Activated CD4-positive, alpha-beta T cell treated with anti-CD3 and anti-CD28 coated beads for 24 hours (primary cell): Measurements from ENCODE around the gene CASKIN1.

ENCODE experiments used
- DNase-seq, 2 donors: peaks; one replicate each; pipeline ENCODE4 v3.0.0-alpha.2; 2020; ENCODE audit warnings: low read depth in 2 of 2

The CASKIN1 gene

GRCh38 chr16:2177561-2177960, 18.8 kb downstream of the CASKIN1 start:
- DNase-seq = no peak

- no peak for DNase-seq
Observed at GRCh38 chr16:2177101-2177500, 19.3 kb downstream of the CASKIN1 start.

GRCh38 chr16:2176047-2176446, 20.4 kb downstream of the CASKIN1 start:
- DNase-seq = no peak

GRCh38 chr16:2175454-2175853, 21.0 kb downstream of the CASKIN1 start:
- no peak for DNase-seq

GRCh38 chr16:2174396-2175131, 21.8 kb downstream of the CASKIN1 start:
- no peak for DNase-seq

GRCh38 chr16:2173916-2174315, 22.5 kb downstream of the CASKIN1 start:
- no peak for DNase-seq

GRCh38 chr16:2173366-2173765, 23.0 kb downstream of the CASKIN1 start:
- DNase-seq = no peak

- no peak for DNase-seq
Observed at GRCh38 chr16:2172688-2173335, 23.6 kb downstream of the CASKIN1 start.

GRCh38 chr16:2171601-2172178, 24.7 kb downstream of the CASKIN1 start:
- no peak for DNase-seq

- DNase-seq = no peak
Observed at GRCh38 chr16:2170587-2171435, 25.6 kb downstream of the CASKIN1 start.

- DNase-seq = no peak
Observed at GRCh38 chr16:2170080-2170479, 26.3 kb downstream of the CASKIN1 start.

- DNase-seq = no peak
Observed at GRCh38 chr16:2167068-2167638, 29.3 kb downstream of the CASKIN1 start.

GRCh38 chr16:2166263-2167067, 29.9 kb downstream of the CASKIN1 start:
- DNase-seq = no peak

GRCh38 chr16:2165861-2166260, 30.5 kb downstream of the CASKIN1 start:
- no peak for DNase-seq

- DNase-seq = no peak
Observed at GRCh38 chr16:2163211-2163881, 33.1 kb downstream of the CASKIN1 start.

GRCh38 chr16:2162676-2163118, 33.7 kb downstream of the CASKIN1 start:
- no peak for DNase-seq

- no peak for DNase-seq
Observed at GRCh38 chr16:2161911-2162310, 34.5 kb downstream of the CASKIN1 start.

GRCh38 chr16:2160915-2161551, 35.4 kb downstream of the CASKIN1 start:
- DNase-seq = no peak

- DNase-seq = no peak
Observed at GRCh38 chr16:2159175-2159838, 37.1 kb downstream of the CASKIN1 start.
